HG02763 (cell line): ENCODE results near the gene FXYD2.
"Not testable (repeated sequence)": the region's sequence is repeated elsewhere in the genome, so short reads cannot be mapped to it uniquely, and the experiment has no call there.

Experiments used
- ATAC-seq: cut with Tn5 transposase; IDR thresholded peaks from one replicate; pipeline ENCODE4 v1.9.1; 2021; ENCODE audit warnings: mild to moderate bottlenecking, moderate library complexity; ENCODE audit not compliant: unreplicated experiment

The FXYD2 gene

DNA sequence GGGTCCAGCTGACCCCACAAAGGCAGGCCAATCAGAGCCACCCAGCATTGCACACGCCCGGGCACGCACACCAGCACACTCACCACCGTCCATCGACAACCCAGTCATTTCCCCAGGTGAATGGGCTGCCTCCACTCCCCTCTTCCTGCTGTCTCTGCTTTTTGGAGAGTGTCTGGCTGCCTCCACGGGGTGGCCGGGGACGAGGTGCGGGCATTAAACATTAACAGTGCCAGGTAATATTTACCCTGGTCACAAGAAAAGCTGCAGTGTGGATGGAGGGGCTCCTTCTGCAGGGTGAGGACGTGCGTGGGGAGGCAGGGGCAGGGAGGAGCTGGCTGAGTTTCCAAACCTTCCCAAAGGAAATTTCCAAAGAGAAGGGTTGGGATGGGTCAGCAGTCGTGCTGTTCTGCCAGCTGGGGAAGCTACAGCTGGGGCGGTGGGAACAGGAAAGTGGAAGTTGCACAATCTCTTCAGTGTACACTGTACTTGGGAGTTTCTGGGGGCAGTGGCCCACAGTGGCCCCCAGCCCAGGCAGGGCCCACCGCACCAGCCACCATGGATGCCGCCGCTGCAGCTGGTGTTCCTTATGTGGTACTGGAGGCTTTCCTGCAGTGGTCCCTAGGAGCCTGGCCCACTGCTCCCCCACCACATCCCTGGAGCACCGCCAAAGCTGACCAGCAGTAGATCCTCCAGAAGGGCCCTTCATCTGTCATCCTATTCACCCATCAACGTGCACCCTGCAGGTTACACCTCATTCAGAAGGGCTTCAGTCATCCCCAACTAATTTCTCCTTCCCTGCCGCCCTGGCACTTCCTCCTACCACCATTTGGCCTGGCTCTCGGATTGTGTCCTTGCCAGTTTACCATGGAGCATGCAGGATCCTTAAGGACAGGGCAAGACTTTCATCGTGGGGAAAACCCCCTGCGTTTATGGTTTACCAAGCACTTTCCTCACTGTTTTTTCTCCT lies at the start of gene FXYD2:
Gene FXYD2 (minus strand): TSS at position 174 of the 967 bp plus-strand sequence. CDS start 66 bp downstream, at position 108.
- no peak for ATAC-seq

DNA sequence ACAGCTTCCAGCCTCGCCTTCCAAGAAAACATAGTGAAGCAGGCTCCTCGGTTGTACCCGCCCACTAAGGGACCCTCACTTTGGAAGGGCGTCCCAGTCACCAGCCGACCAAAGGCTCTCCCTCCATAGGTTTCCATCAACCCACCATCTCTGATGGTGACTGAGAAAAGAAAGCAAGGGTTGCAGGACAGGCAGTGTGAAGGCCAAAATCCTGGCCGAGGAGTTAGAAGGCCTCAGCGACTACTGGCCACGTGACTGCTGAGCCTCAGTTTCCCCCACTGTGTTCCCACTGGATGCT lies 49.2 kb upstream of the FXYD2 start:
- ATAC-seq = no peak

DNA sequence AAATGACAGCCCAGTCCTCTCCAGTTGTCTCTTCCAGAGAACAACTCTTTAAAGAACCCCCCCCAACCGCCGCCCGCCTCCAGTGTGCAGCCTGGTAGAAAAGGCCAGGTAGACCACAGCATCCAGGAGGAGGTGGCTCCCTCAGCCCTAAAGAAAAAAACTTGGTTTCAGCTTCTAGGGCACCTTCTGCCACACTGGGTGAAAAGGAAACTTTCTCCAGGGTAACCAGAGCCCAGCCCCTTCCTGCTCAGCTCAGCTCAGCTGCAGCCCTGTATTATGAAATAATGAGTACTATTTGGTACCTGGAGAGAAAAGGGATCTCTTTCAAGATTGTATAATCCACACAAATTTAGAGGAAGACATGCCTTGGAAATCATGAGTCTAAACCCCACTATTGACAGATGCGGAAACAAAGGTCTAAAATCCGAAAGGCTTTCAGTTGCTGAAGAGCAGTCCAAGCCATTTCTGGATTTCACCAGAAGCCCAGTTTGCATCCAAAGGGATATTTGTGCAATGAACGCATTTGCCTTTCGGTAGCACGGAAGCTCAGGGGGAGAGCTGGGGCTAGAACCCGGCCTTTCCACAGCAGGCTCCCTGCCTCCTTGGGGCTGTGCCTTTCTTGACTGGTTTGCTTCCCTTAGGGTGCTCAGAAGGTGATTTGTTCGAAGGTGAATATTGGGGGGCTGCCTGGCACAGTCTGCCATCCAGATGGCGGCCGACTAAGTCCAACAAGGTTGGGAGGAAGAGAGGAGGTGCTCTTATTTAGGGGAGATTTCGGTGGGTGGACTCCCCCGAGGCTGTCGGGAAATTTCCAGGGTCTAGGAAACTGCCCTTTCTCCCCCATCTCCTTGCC lies 48.7 kb upstream of the FXYD2 start:
- no peak for ATAC-seq

DNA sequence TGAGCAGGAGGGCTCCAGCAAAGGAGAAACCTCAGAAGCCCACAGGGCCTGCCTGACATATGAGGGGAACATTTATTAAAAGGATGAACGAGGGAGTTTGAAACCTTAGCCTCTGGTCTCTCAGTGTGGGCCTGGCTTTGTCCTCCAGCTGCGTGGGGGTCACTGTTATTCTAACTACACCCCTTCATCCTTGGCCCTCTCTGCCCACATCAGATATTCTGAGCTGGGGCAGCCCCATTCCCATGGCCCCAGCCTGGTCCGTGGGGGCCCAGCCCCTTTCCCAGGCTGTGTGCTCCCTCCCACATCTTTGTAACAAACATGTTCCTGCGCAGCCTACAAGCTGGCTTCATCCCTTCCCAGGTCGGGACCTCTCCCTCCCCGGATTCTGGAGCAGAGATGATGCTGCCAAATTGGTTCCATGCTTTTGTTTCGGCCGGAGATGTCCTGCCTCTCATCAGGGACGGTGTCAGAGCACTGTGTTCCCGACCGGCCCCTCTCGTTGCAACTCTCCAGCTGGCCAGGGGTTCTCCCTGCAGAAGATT lies 47.9 kb upstream of the FXYD2 start:
- no peak for ATAC-seq

DNA sequence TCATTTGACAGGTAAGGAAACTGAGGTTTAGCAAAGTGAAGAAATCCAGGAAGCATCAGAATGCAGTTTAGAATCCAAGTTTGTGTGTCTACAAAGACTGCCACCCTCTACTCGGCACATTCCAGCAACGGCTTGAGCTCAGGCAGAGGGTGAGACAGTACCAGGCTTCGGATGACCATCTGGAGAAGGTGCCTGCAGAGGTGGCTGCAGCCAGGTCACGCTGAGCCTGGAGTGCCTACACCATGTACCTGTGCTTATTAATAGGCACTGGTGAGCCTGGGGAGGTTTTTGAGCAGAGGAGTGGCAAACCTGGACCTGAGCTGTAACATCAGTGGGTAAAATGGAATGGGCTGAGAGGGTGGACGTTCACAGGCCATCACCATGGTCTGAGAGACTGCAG lies 47.2 kb upstream of the FXYD2 start:
- no peak for ATAC-seq

DNA sequence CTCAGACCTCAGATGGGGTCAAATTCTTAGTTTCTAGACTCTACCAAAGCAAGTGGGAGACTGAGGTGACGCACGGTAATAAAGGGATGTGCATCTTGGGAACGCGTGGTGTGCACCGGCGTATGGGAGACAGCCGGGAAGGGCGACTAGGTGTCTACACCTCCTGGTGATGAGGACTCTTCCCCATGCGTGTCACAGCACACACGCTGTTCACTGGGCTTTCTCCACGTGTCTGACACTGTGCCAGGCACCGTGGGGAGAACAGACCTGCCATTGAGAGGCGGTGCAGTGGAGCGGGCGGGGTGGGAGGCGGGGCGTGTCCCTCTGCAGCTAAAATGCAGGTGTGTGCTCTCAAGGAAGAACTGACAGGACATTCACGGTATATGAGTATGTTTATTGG lies 46.6 kb upstream of the FXYD2 start:
- no peak for ATAC-seq

DNA sequence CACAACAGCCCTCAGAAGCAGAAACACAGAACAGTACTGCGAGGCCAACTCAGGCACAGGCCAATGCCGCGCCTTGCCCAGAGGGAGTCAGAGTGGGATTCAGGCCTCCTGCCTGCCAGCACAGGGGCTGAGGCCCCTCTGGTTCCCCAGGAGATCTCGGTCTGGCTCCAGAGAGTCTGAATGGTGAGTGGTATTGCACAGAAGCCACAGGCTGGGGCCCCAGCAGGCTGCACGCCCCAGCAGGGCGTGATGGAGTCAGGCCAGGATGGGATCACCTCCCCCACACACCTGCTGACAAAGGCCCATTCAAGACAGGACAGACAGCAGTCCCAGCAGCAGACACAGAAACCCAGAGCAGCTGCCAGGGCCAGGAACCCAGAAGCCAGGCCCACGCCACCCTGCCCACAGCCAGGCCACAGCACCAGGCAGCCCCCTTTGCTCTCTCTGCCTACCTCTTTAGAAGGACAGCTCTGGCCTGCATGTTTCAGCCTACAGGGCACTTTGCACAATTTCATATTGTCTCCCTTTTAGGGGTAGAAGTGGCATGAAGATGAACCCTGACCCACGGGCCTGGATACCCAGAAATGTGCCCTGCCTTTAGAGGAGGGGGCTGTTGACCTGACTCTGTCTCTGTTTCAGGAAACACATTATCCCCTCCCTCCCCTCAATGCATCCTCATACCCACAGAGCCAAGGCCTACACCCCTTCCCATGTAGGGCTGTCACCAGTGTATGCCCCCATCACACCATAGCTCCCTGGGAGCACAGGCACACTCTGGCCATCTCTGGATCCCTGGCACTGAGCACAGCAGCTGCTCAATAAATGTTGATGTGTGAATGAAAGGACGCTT lies 45.8 kb upstream of the FXYD2 start:
- no peak for ATAC-seq

DNA sequence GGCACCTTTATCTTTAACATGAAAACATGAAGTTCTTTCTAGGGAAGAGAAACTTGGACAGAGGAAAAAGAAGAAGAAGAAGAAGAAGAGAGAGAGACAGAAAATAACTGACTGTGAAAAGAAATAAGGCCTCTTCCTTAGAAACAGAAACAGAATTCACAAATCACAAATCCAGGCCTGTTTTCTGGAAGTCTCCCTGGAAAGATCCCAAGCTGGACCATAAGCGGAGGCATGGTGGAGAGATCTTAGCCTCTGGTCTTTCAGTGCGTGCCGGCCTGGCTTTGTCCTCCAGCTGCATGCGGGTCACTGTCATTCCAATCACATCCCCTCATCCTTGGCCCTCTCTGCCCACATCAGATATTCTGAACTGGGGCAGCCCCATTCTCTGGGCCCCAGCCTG lies 45.1 kb upstream of the FXYD2 start:
- no peak for ATAC-seq

DNA sequence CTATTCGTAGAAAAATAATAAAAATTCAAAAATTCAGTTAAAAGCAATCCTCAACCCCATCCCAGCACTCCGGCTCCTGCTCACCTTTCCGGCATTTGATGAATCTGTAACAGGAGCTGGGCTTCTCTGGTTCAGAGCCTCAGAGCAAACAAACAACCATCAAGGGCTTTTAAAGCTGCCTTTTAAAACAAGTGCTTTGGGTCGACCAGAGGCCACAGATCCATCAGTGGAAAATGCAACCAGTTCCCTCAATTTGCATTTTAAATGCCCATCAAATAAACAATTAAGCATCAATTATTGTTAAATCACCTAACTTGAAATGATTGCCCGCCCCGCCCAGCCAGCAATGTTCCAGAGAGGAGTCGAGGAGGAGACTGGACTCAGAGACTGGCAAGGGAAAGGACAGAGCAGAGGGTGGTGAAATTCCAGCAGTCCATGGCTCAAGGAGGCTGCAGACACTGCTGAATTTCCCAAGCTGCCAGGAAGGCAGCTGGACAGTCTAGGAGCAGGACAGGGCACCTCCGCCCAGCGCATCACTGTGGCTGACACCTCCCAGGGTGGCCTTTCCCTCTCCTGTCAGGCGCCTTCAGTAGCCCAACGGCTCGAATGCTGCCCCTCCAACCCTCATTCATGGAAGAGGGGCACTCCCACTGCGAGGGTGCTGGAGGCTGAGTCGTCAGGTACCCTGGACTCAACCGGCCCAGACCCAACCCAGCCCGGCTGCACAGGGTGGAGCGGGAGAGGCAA lies 44.4 kb upstream of the FXYD2 start:
- ATAC-seq = no peak

DNA sequence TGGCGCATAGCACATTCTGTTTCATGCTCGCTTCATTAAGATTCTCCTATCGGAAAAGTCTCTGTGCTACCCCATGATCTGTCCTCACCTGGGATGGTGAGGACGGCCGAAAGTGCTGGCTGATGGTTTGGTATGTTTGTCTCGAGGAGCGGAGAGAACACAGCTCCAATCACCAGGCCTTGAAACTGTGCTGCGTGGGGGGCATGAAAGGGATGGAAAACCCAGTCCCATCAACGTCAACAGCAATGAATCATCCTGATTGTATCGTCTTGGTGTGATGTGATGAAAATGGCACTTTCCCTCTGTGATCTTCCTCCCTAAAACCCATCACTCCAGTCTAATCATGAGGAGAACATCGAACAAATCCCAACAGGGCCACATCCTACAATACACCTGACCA lies 43.5 kb upstream of the FXYD2 start:
- no peak for ATAC-seq

DNA sequence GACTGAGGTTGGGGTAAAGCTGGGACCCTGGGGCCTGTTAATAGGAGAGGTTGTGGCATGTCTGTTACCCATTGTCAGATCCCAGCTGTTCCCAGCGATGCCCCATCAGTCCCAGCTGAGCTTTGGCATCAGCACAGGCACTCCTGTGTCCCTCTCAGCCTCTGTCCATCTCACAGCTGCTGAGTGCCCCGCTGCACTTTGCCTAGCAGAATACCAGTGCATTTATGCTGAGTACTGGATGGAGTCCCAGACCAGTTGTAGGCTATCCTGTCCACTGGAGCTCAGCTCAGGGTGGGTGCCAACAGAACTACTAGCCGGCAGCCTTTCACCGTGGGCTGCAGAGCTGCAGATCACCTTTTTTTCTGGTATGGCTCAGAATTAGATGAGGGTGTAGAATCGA lies 42.0 kb upstream of the FXYD2 start:
- ATAC-seq = no peak

DNA sequence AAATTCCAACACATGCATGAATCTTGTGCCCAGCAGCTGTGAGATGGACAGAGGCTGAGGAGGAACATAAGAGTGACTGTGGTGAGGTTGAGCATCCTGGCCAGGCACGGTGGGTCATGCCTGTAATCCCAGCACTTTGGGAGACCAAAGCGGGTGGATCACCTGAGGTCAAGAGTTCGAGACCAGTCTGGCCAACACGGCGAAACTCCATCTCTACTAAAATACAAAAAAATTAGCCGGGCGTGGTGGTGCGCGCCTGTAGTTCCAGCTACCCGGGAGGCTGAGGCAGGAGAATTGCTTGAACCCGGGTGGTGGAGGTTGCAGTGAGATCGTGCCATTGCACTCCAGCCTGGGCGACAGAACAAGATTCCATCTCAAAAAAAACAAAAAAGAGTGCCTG lies 41.0 kb upstream of the FXYD2 start:
- not testable (repeated sequence) for ATAC-seq

DNA sequence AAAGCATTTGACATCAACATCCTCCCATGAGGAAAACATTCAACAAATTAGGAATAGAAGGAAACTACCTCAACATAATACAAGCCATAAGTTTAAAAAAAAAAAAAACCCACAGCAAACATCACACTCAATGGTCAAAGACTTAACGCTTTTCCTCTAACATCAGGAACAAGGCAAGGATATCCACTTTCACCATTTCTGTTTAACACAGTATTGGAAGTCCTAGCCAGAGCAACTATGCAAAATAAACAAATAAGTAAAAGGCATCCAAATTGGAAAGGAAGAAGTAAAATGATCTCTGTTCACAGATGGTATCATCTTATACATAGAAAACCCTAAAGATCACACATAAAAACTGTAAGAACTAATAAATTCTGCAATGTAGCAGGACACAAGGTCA lies 38.8 kb upstream of the FXYD2 start:
- ATAC-seq = no peak

DNA sequence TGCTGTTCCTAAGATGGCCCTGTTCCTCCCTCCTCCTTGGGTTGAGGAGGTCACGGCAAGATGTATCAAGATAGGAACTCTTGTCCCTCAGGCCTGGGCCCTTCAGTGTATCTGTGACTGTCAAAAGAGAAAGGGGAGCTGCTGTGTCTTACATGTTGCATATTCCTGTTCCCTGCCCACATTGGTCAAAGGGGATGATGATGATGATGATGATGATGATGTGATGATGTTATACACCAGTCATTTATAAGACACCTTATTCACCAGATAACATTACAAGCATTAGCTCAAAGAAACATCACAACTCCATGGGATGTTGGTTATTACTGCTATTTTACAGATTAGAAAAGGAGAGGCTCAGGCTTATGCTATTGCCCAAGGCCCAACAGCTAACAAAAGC lies 38.2 kb upstream of the FXYD2 start:
- ATAC-seq = no peak

DNA sequence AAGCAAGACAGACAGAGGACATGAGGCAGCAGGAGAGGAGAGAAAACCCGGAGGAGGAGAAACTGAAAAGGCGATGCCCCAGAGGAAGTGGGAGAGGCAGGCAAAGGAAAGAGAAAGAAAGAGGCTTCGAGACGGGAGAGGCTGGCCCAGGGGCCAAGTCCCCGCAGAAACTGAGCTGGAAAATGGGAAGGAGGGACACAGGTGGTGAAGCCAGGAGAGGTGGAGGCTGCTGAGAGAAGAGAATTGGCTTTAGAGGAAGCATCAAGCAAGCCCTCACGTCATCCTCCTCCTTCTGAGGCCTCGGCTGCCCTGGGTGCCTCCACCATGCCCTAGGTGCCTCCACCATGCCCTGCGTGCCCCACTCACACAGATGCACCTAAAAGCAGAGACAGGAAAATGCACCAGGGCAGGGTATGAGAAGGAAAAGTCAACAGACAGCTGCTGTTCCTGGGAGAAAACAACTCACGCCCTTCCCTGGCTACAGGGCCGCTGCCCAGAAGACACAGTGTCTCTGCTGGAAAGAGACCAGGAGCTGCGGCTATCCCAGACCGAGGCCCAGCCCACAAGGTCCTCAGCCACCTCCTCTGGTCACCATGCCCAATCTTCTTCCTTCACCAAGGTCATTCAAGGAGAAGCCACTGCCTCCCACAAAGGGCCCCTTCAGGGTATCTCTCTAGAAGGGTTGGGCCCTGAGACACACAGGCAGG lies 37.6 kb upstream of the FXYD2 start:
- ATAC-seq = no peak

DNA sequence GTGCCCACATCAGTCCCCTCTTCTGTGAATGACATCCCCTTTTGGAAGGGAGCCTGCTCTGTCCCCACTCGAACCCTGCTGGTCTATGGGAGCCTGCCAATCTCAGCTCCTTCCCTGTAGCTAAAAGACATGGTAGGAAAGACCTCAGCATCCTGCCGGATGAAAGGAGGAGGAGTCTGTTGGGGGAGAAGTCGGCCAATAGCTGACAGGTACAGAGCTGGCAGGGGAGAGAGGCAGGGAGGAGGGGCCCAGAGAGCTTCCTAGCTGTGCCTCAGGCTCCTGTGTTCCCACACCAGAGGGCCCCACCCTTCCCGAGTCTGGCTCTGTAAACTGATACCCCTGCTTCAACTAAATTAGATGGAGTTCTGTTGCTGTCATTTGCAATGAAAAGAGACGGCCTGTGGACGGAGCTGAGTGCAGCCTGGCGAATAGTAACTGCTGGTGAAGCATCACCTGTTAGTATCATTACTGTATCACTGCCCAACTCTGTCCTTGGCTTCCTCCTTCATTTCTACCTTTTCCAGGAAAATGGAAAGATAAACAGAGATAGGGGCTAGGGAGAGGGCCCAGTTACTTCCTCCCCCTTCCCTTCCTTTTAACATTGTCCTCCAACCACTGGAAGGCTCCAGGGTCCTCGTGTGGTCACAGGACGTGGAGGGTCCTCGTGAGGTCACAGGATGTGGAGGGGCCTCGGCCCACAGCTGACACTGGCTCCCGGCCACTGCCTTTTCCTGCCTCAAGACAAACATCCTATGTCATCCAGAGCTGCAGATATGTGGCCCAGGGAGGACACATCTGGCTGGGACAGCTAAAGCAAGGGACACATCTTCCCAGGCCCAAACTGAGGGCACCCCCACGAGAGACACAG lies 36.8 kb upstream of the FXYD2 start:
- ATAC-seq = no peak

DNA sequence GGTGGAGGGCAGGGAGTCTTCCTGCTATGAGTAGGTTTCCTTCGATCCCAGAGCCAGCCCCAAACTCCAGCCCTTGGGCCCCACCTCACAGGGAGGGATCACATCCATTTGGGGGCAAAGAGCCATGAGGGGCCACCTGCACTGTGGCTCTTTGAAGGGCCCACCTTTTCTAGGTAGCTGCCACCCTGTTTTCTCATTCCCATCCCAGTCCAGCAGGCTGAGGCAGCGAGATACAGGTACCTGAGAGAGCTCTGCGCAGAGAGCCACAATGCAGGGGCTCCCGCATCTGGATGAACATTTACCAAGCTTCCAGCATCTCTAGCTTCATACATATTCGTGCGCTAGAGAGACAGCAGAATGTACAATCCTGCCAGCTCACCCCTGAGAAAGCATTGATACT lies 35.6 kb upstream of the FXYD2 start:
- no peak for ATAC-seq

DNA sequence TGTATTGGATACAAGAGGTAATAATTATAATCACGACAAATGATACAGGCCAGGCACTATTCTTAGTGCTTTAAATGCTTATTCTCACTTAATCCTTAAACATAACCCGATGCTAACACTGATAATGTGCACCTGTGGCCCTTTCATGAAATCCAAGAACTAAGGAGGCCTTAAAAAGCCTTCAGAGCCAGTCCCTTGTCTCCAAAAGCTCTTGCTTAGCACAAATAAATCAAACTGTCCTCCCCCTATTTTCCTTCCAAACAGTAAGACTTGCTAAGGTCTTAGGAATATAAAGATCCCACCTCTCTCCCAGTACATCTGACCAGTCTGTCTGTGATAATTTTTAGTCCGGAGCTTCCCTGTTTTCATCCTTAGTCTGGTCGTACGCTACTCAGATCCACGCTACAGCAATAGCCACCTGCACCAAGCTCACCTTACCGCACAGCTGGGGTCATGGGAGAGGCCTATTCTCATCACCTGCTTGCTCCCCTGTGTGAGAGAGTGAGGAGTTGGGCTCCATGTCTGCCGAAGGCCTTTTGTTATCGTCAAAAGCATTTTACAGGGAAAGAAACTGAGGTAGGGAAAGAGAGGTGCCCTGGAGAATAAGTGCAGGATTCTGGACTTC lies 35.1 kb upstream of the FXYD2 start:
- no peak for ATAC-seq
